ENCODE results near the gene PCSK1N.
"Not testable (repeated sequence)": the region's sequence is repeated elsewhere in the genome, so short reads cannot be mapped to it uniquely, and the experiment has no call there.

Gene PCSK1N

GRCh38 chrX:48823053-48823452, 12.4 kb downstream of the PCSK1N start:
- no peak for DNase-seq (ENCODE audit: low read depth)

DNA sequence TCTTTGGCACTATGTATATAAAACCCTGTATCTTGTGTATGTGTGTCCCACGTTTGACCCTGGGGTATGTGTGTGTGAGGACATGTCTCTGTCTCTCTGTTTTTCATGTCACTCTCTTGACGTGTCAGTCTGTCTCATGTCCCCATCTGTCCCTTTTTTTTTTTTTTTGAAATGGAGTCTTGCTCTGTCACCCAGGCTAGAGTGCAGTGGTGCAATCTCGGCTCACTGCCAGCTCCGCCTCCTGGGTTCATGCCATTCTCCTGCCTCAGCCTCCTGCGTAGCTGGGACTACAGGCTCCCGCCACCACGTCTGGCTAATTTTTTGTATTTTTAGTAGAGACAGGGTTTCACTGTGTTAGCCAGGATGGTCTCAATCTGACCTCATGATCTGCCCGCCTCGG, 16.0 kb downstream of the PCSK1N start:
- DNase-seq (ENCODE audit: low read depth): not testable (repeated sequence)

DNA sequence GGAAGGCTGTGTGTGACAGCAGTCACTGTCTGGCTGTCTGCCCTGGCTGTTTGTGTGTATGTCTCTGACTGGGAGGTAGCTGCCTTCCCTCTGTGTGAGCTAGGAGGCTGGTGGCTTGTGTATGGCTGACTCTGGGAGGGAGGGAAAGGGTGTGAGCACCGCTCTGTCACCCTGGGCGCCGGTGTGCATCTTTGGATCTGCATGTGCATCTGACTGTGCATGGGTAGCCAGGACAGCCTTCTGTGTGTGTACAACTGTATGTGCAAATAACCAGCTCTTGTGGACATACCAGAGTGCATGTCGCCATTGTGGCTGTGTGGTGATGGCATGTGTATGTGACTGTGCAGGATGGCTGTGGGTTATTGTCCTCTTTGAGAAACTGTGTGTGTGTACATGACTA, 16.5 kb downstream of the PCSK1N start:
- no peak for DNase-seq (ENCODE audit: low read depth)

DNA sequence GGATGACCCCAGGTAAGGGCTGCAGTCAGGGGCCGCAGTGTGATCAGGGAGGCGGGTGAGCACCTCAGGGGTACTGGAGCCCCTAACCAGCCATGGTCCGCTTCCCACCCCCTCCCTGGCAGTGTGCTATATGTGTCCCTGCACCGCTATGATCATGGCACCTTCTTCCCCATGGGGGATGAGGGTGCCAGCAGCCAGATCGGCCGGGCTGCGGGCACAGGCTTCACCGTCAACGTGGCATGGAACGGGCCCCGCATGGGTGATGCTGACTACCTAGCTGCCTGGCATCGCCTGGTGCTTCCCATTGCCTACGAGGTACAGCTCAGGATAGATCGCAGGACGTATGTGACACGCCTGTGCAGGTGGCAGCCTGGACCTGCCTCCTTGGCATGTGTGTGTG, 17.3 kb downstream of the PCSK1N start:
- no peak for DNase-seq (ENCODE audit: low read depth)

DNA sequence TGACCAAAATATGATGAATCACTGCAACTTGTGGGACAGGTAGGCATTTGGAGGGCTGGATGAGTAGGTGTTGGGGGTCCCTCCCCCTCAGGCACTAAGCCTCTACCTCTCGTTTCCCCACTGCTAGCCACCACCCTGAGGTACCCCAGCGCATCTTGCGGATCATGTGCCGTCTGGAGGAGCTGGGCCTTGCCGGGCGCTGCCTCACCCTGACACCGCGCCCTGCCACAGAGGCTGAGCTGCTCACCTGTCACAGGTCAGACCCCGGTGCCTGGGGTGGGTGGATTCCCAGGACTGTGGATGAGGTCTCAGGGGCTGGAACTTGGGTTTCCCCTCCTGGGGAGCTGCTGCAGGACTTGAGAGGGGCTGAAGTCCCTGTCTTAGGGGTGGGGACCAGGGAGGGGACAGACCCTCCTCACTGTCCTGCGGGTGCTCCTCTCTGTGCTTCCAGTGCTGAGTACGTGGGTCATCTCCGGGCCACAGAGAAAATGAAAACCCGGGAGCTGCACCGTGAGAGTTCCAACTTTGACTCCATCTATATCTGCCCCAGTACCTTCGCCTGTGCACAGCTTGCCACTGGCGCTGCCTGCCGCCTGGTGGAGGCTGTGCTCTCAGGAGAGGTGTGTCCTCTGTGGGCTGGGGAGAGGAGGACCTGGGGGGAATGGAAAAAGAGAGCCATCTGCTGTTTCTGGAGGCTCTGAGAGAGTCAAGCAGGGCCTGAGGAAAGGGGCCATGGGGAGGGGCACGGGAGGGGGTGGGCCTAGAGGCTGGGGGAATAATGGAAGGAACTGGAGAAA, 19.2 kb downstream of the PCSK1N start:
- DNase-seq (ENCODE audit: low read depth): no peak

- no peak for DNase-seq (ENCODE audit: low read depth)
Observed at GRCh38 chrX:48815266-48815665, 20.1 kb downstream of the PCSK1N start.

GRCh38 chrX:48814722-48815121, 20.7 kb downstream of the PCSK1N start:
- no peak for DNase-seq (ENCODE audit: low read depth)

GRCh38 chrX:48813644-48814043, 21.8 kb downstream of the PCSK1N start:
- DNase-seq (ENCODE audit: low read depth): no peak

DNA sequence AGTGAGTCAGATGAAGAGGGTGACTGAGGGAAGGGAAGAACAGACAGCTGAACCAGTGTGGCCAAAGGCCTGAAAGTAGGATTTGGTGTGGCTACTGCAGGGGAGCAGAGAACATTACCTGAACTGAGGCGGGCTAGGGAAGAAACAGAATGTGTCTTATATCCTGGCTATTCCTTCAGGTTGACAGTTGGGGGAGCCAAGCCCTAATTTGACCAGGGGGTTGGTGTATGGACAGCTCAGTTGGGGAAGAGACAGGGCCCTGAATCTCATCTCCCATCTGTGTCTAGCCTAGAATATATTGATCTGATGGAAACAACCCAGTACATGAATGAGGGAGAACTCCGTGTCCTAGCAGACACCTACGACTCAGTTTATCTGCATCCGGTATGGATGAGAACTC, 29.3 kb downstream of the PCSK1N start:
- no peak for DNase-seq (ENCODE audit: low read depth)

DNA sequence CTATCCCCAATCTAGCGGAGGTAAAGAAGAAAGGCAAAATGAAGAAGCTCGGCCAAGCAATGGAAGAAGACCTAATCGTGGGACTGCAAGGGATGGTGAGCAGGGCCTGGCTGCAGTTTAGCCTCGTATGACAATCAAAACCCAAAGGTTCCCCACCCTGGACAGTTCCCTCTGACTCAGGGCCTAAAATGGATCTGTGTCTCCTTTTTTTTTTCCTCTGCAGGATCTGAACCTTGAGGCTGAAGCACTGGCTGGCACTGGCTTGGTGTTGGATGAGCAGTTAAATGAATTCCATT, 32.6 kb downstream of the PCSK1N start:
- no peak for DNase-seq (ENCODE audit: low read depth)

DNA sequence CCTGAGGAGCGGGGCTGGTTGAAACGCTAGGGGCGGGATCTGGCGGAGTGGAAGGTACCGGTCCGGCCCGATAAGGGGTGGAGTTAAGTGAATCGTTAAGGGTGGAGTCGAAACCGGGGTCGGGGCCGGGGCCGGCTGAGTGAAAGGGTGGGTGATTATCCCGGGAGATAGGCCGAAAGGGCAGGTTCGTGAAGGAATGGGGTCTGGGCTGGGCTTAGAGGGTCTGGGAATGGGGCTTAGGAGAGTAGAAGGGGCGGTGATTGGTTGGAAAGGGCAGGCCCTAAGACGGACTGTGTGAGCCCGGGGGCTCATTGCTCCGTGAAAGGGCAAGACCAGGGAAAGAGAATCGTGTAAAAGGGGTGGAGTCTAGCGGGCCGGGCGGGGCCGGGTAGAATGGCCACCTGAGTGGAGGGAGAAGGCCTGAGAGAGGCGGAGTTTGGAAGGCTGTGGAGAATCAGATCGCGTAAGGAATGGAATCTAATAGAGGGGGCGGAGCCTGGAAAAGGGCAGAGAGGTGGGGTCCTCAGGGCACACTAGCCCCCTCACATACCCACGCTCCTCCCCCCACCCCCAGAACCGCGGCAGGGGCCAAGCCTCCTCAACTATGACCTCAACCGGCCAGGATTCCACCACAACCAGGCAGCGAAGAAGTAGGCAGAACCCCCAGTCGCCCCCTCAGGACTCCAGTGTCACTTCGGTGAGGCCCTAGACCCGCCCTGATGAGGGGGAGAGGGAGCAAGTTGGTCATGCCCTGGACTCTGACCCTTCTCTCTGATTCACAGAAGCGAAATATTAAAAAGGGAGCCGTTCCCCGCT, 33.1 kb downstream of the PCSK1N start:
- peak; percentile 41 for DNase-seq (ENCODE audit: low read depth)

DNA sequence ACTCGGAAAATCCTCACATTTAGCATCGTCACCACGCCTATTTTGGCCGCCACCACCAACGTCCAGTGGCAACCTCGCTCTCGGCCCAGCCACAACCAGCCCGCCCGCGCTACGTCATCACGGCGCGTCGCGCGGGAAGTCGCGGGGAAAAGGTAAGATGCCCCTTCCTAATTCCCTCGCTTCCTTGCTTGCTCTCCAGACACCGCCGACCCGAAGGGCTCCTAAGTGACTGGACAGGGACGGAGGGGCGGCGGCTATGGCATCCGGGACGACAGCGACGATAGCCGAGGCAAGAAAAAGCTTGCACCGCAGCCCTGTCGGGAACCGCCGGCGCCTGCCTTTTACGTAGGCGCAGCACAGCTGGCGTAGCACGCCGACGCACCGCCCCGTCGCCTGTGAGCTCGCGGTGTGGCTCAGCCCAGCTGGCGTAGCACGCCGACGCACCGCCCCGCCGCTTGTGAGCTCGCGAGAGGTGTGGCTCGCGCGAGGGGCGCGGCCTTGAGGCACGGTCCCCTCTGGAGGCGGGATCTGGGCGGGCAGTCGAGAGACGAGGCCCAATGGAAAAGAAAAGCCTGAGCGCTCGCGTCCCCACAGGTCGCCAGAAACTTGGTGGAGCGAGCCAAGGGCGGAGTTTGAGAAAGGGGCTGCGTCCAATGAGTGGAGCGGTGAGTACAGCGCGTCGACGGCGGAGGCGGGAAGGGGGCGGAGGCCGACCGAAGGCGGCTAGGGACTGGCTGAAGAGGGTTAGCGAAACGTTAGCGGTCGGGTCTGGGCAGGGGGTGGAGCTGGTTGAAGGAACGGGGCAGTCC, 33.9 kb downstream of the PCSK1N start, which contains the start of gene HDAC6:
HDAC6 (plus strand) TSS at position 788 of the 809 bp plus-strand sequence. CDS start 626 bp downstream, outside the sequence.
- peak; percentile 78 for DNase-seq (ENCODE audit: low read depth)

DNA sequence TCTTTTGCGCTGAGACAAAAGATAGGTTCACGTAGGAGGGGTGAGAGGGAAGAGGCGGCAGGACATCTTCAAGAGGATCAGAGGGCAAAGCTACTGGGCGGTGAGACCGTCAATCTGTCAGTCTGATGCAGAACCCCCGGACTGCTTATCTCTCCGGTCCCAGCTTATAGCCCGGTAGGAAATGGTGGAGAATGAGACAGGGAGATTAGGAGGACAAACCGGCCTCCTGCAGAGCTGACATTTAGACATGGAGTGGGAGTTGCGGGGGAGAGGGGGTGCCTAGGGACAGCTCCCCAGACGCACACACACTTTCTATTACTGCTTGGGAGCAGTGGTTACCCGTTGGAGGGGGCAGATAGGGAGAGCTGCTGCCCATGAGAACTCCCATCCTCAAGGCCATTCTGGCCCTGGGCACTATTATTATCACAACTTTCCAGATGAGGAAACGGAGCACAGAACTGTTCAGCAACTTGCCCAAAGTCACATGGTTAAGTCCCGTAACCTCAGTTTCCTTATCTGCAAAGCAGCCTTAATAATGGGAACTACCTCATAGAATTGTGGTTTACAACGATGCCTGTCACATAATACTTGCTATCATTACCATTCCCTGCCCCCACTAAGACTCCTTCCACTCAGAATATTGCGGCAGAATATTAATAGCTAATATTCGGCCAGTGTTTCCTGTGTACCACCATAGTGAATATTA, 34.7 kb downstream of the PCSK1N start:
- DNase-seq (ENCODE audit: low read depth): no peak

DNA sequence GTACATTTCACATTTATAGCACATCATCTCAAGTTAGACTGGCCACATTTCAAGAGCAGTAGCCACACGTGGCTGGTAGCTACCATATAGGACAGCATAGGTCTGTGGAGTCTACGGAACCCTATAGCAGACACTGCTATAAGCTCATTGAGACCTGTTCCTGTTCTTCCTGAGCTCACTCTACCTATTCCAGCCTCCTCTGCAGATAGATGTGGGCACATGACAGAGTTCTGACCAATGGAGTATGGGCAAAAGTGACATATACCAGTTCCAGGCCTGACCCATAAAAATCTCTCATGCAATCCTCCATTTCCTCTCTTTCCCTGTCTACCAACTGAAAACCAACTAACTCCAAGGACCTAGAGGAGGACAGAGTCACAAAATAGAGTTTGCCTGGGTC, 37.1 kb downstream of the PCSK1N start:
- no peak for DNase-seq (ENCODE audit: low read depth)

DNA sequence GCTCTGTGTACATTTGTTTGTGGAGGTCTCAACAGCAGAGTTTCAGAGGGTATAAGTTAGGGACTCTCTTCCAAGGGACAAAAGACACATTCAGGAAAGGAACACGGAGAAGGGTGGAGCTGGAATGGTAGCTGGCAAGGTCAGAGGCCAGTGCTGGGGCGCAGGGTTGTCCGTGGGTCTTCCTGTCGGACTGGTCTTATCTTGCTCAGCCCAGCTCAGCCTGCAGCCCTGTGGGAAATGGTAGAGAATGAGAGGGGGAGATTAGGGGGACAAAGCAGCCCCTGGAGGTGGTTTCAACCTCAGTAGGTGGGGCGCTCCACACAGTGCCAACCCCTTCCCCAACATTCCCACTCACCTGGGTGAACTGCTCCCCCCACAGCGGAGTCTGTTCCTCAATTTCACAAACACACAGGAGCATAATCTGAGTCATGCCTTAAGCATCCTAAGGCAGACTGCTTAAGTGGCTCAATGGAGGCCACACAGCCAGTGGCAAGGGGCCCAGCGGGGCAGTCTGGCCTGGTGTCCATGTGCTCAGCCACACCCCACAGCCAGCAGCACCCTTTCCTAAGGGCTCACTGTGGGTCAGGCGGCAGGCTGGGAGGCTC, 40.4 kb downstream of the PCSK1N start:
- no peak for DNase-seq (ENCODE audit: low read depth)

GRCh38 chrX:48794340-48794910, 41.0 kb downstream of the PCSK1N start:
- DNase-seq (ENCODE audit: low read depth): no peak

- no peak for DNase-seq (ENCODE audit: low read depth)
Observed at GRCh38 chrX:48793935-48794334, 41.5 kb downstream of the PCSK1N start.

DNA sequence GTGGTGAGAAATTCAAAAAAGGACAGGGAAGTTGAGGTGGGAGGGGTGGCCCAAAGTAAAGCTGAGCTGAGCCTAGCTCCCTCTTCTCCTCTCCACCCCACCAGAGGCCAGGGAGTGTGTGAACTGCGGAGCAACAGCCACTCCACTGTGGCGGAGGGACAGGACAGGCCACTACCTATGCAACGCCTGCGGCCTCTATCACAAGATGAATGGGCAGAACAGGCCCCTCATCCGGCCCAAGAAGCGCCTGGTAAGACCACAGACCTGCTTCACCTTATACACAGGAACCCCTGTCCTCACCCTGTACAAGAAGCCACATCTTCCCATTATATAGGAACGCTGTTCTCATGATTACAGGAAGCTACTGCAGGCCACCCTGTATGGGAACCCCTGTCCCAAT, 43.2 kb downstream of the PCSK1N start:
- no peak for DNase-seq (ENCODE audit: low read depth)

GRCh38 chrX:48791063-48791820, 44.2 kb downstream of the PCSK1N start:
- no peak for DNase-seq (ENCODE audit: low read depth)

DNA sequence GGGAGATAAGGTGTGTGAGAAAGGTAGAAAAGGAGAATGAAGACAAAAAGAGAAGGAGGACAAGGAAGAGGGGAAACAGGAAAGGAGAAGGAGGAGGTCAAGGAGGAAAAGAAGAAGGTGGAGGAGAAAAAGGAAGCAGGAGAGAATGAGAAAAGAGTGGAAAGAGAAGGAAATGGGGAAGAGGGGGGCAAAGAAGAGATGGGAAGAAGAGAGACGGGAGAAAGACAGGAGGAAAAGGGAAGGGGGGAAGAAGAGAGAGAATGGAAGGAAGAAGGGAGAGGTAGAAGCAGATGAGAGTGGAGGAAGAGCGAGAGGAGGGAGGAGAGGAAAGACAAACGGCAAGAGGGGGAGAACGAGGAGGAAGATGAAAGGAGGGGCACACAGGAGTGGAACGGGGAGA, 44.9 kb downstream of the PCSK1N start:
- no peak for DNase-seq (ENCODE audit: low read depth)

All from stimulated activated CD8-positive, alpha-beta memory T cell treated with anti-CD3 and anti-CD28 coated beads, Interleukin-7, amount 100 ng/mL, for 24 hours (primary cell).